Spleen (tissue), 7 donors: ENCODE measurements around the gene NUDT3.

Experiments
- CTCF ChIP-seq, 11 experiments: fragments of 200-600 bp in 7 of 11; fragments of 450-650 bp in 4 of 11; sonication (generic) in 4 of 11; IDR thresholded peaks in 8 of 11; conservative IDR thresholded peaks in 3 of 11; 1 replicate in 7 of 11; 2 replicates in 4 of 11; pipeline versions ENCODE4 v1.4.0 to v1.8.0; 2016 to 2021; ENCODE audit warnings: antibody characterized with exemption in 11 of 11, inconsistent platforms in 4 of 11, mild to moderate bottlenecking in 1 of 11
- POLR2AphosphoS5 ChIP-seq, 3 donors: sonication (generic); formaldehyde crosslinking; IDR thresholded peaks; one replicate each; pipeline ENCODE4 v1.5.1; 2017; ENCODE audit warnings: antibody characterized with exemption in 3 of 3
- donor health status: DM: no; HTN: no; CAD: no; lungs with moderate emphysema.
- donor health status: DM: no; HTN: no; CAD: no.
- donor health status: DM: no; HTN: no; CAD: no.

GRCh38 chr6:34350137-34350933 is 42.1 kb downstream of the NUDT3 start:
- TF ChIP-seq CTCF (IDR thresholded peaks at IDR 0.05 in 8 of 11, conservative IDR thresholded peaks at IDR 0.05 in 3 of 11), result no peak
- no peak for TF ChIP-seq POLR2AphosphoS5 (IDR thresholded peaks at IDR 0.05)
